Activated naive CD8-positive, alpha-beta T cell (primary cell): ENCODE results near the gene ZDHHC14.
A peak's percentile ranks its signal among the peaks of the same experiment; 100 is the strongest.
"Not testable (repeated sequence)": the region's sequence is repeated elsewhere in the genome, so short reads cannot be mapped to it uniquely, and the experiment has no call there.

Experiments
- H3K27ac Mint-ChIP-seq: one replicate; pipeline ENCODE4 v1.8.0; 2021; ENCODE audit warnings: mixed read lengths
- H3K27me3 Mint-ChIP-seq: one replicate; pipeline ENCODE4 v1.8.0; 2021; ENCODE audit warnings: mixed read lengths
- H3K36me3 Mint-ChIP-seq: one replicate; pipeline ENCODE4 v1.8.0; 2021; ENCODE audit warnings: mixed read lengths
- H3K4me1 Mint-ChIP-seq: one replicate; pipeline ENCODE4 v1.8.0; 2021; ENCODE audit warnings: low read depth, mixed read lengths
- H3K4me3 Mint-ChIP-seq: one replicate; pipeline ENCODE4 v1.8.0; 2021; ENCODE audit warnings: mild to moderate bottlenecking, mixed read lengths
- H3K9me3 Mint-ChIP-seq: one replicate; pipeline ENCODE4 v1.8.0; 2021; ENCODE audit warnings: low read depth, mixed read lengths

The ZDHHC14 gene

GRCh38 chr6:157380779-157381561 lies at the start of gene ZDHHC14:
Gene ZDHHC14, plus strand, starts transcription at chr6:157381190.
- peaks cover 10% of the 10 kb centered on the region for H3K27me3 Mint-ChIP-seq
- no peaks in the 10 kb centered on the region for H3K9me3 Mint-ChIP-seq
- H3K36me3 Mint-ChIP-seq: peaks cover 7% of the 10 kb centered on the region
- peak within 1 kb of the TSS; percentile 64 for H3K27ac Mint-ChIP-seq
- H3K4me3 Mint-ChIP-seq: peak within 1 kb of the TSS; percentile 85
- peaks cover 29% of the 10 kb centered on the region for H3K4me1 Mint-ChIP-seq

GRCh38 chr6:157332813-157333212 lies 48.2 kb upstream of the ZDHHC14 start:
- no peak overlapping the region for H3K4me3 Mint-ChIP-seq
- no peaks in the 10 kb centered on the region for H3K9me3 Mint-ChIP-seq
- no peaks in the 10 kb centered on the region for H3K4me1 Mint-ChIP-seq
- H3K27me3 Mint-ChIP-seq: peaks cover 20% of the 10 kb centered on the region
- H3K36me3 Mint-ChIP-seq: no peaks in the 10 kb centered on the region
- H3K27ac Mint-ChIP-seq: no peak overlapping the region

GRCh38 chr6:157333537-157333936 lies 47.5 kb upstream of the ZDHHC14 start:
- Mint-ChIP-seq H3K27ac (no peak overlapping the region), H3K9me3 (no peaks in the 10 kb centered on the region), H3K27me3 (peaks cover 16% of the 10 kb centered on the region), H3K4me1 (no peaks in the 10 kb centered on the region), H3K36me3 (no peaks in the 10 kb centered on the region), H3K4me3 (no peak overlapping the region)

- no peak overlapping the region for H3K27ac Mint-ChIP-seq
- H3K4me1 Mint-ChIP-seq: no peaks in the 10 kb centered on the region
- H3K36me3 Mint-ChIP-seq: no peaks in the 10 kb centered on the region
- H3K27me3 Mint-ChIP-seq: peaks cover 16% of the 10 kb centered on the region
- no peaks in the 10 kb centered on the region for H3K9me3 Mint-ChIP-seq
- H3K4me3 Mint-ChIP-seq: no peak overlapping the region
Observed at GRCh38 chr6:157333956-157334355, 47.0 kb upstream of the ZDHHC14 start.

GRCh38 chr6:157335829-157336228 lies 45.2 kb upstream of the ZDHHC14 start:
- no peak overlapping the region for H3K4me3 Mint-ChIP-seq
- H3K27me3 Mint-ChIP-seq: peaks cover 14% of the 10 kb centered on the region
- no peaks in the 10 kb centered on the region for H3K9me3 Mint-ChIP-seq
- H3K27ac Mint-ChIP-seq: no peak overlapping the region
- no peaks in the 10 kb centered on the region for H3K4me1 Mint-ChIP-seq
- H3K36me3 Mint-ChIP-seq: no peaks in the 10 kb centered on the region

GRCh38 chr6:157337276-157337675 lies 43.7 kb upstream of the ZDHHC14 start:
- H3K27me3 Mint-ChIP-seq: peaks cover 16% of the 10 kb centered on the region
- not testable (repeated sequence) for H3K36me3 Mint-ChIP-seq, H3K4me3 Mint-ChIP-seq, H3K4me1 Mint-ChIP-seq, H3K9me3 Mint-ChIP-seq, H3K27ac Mint-ChIP-seq

GRCh38 chr6:157337751-157338150 lies 43.2 kb upstream of the ZDHHC14 start:
- H3K27me3 Mint-ChIP-seq: peaks cover 13% of the 10 kb centered on the region
- H3K4me1 Mint-ChIP-seq: no peaks in the 10 kb centered on the region
- no peak overlapping the region for H3K27ac Mint-ChIP-seq
- no peak overlapping the region for H3K4me3 Mint-ChIP-seq
- H3K36me3 Mint-ChIP-seq: no peaks in the 10 kb centered on the region
- no peaks in the 10 kb centered on the region for H3K9me3 Mint-ChIP-seq

- no peaks in the 10 kb centered on the region for H3K9me3 Mint-ChIP-seq
- H3K4me3 Mint-ChIP-seq: no peak overlapping the region
- H3K27ac Mint-ChIP-seq: no peak overlapping the region
- H3K27me3 Mint-ChIP-seq: peaks cover 6% of the 10 kb centered on the region
- H3K36me3 Mint-ChIP-seq: no peaks in the 10 kb centered on the region
- no peaks in the 10 kb centered on the region for H3K4me1 Mint-ChIP-seq
Observed at GRCh38 chr6:157339432-157339831, 41.6 kb upstream of the ZDHHC14 start.

GRCh38 chr6:157343732-157344131 lies 37.3 kb upstream of the ZDHHC14 start:
- no peak overlapping the region for H3K4me3 Mint-ChIP-seq
- no peaks in the 10 kb centered on the region for H3K36me3 Mint-ChIP-seq
- H3K4me1 Mint-ChIP-seq: no peaks in the 10 kb centered on the region
- no peaks in the 10 kb centered on the region for H3K9me3 Mint-ChIP-seq
- H3K27ac Mint-ChIP-seq: no peak overlapping the region
- H3K27me3 Mint-ChIP-seq: peaks cover 11% of the 10 kb centered on the region

GRCh38 chr6:157346373-157346772 lies 34.6 kb upstream of the ZDHHC14 start:
- Mint-ChIP-seq H3K27me3 (peaks cover 11% of the 10 kb centered on the region), H3K27ac (no peak overlapping the region), H3K4me1 (no peaks in the 10 kb centered on the region), H3K36me3 (no peaks in the 10 kb centered on the region), H3K4me3 (no peak overlapping the region), H3K9me3 (no peaks in the 10 kb centered on the region)

- Mint-ChIP-seq H3K4me3 (no peak overlapping the region), H3K36me3 (no peaks in the 10 kb centered on the region), H3K27me3 (peaks cover 10% of the 10 kb centered on the region), H3K27ac (no peak overlapping the region), H3K4me1 (no peaks in the 10 kb centered on the region), H3K9me3 (no peaks in the 10 kb centered on the region)
Observed at GRCh38 chr6:157358287-157358686, 22.7 kb upstream of the ZDHHC14 start.

GRCh38 chr6:157361886-157362285 lies 19.1 kb upstream of the ZDHHC14 start:
- Mint-ChIP-seq H3K36me3 (no peaks in the 10 kb centered on the region), H3K4me1 (no peaks in the 10 kb centered on the region), H3K27me3 (peaks cover 8% of the 10 kb centered on the region), H3K9me3 (no peaks in the 10 kb centered on the region), H3K27ac (no peak overlapping the region), H3K4me3 (no peak overlapping the region)

GRCh38 chr6:157364705-157365104 lies 16.3 kb upstream of the ZDHHC14 start:
- no peak overlapping the region for H3K27ac Mint-ChIP-seq
- H3K4me3 Mint-ChIP-seq: no peak overlapping the region
- peaks cover 15% of the 10 kb centered on the region for H3K4me1 Mint-ChIP-seq
- peaks cover 9% of the 10 kb centered on the region for H3K27me3 Mint-ChIP-seq
- H3K36me3 Mint-ChIP-seq: no peaks in the 10 kb centered on the region
- H3K9me3 Mint-ChIP-seq: no peaks in the 10 kb centered on the region

- H3K27ac Mint-ChIP-seq: no peak overlapping the region
- H3K36me3 Mint-ChIP-seq: no peaks in the 10 kb centered on the region
- peaks cover 8% of the 10 kb centered on the region for H3K27me3 Mint-ChIP-seq
- no peaks in the 10 kb centered on the region for H3K9me3 Mint-ChIP-seq
- H3K4me1 Mint-ChIP-seq: peaks cover 19% of the 10 kb centered on the region
- H3K4me3 Mint-ChIP-seq: no peak overlapping the region
Observed at GRCh38 chr6:157366648-157367047, 14.3 kb upstream of the ZDHHC14 start.

- Mint-ChIP-seq H3K9me3 (no peaks in the 10 kb centered on the region), H3K4me3 (peak overlapping the region; percentile 42), H3K36me3 (no peaks in the 10 kb centered on the region), H3K27me3 (peaks cover 6% of the 10 kb centered on the region), H3K27ac (no peak overlapping the region), H3K4me1 (peaks cover 19% of the 10 kb centered on the region)
Observed at GRCh38 chr6:157368359-157369049, 12.5 kb upstream of the ZDHHC14 start.
